ENCODE measurements around the gene FZD8. TPM values are rescaled to one million over a fixed set of nuclear protein-coding genes. Genes with fewer than 3 reads are reported as not detected.

FZD8 gene
- total RNA-seq, 1 experiment from 2014 or later = 0.22 TPM

- H3K9me2 ChIP-seq (ENCODE audit: insufficient read depth) = no peaks in the 10 kb centered on the region
- H3K36me3 ChIP-seq (ENCODE audit: control insufficient read depth in 1 of 2, insufficient read depth in 2 of 2, low read length in 2 of 2) = no peaks in the 10 kb centered on the region
- H3K9me3 ChIP-seq (ENCODE audit: control insufficient read depth in 1 of 2, insufficient read depth in 1 of 2, low read depth in 1 of 2, low read length in 2 of 2) = no peaks in the 10 kb centered on the region
- DNase-seq (ENCODE audit: low read depth, low spot score) = no peak
- ATAC-seq = no peak
- ChIA-PET RAD21 (ENCODE audit: low non-redundant PET in 1 of 2, low total read pairs in 2 of 2, uncharacterized antibody in 2 of 2, unreplicated experiment in 2 of 2) (no interaction called here), POLR2A (no interaction called here), CTCF (no interaction called here)
- H3K9ac ChIP-seq (ENCODE audit: low read length) = no peak overlapping the region
- no peaks in the 10 kb centered on the region for H4K20me1 ChIP-seq (ENCODE audit: insufficient read depth)
- H3K27ac ChIP-seq (ENCODE audit: low read depth, low read length) = no peak overlapping the region
- H3K4me2 ChIP-seq (ENCODE audit: low read length) = no peak overlapping the region
- no peak for TF ChIP-seq CTCF (IDR thresholded peaks at IDR 0.05 in 2 of 3, conservative IDR thresholded peaks at IDR 0.05 in 1 of 3; ENCODE audit: borderline replicate concordance in 1 of 3, insufficient read depth in 1 of 3, low read depth in 2 of 3, low read length in 2 of 3)
- TF ChIP-seq POLR2AphosphoS5 (IDR thresholded peaks at IDR 0.05; ENCODE audit: low read depth, low read length) = no peak
- TF ChIP-seq SRF (IDR thresholded peaks at IDR 0.05; ENCODE audit: low read depth) = no peak
- 0 out of 2 replicates have a peak, but pooled peaks cover 6% of the 10 kb centered on the region for H3K27me3 ChIP-seq (ENCODE audit: insufficient read depth, low read length)
- no peak overlapping the region for H2AFZ ChIP-seq (ENCODE audit: low read depth, low read length, poor library complexity, severe bottlenecking)
- intact Hi-C loops (cut with micrococcal nuclease) = no loop called here
- no TSS peak for BruUV-seq (replicated peaks)
- no peak overlapping the region for H3K4me3 ChIP-seq (replicated peaks in 1 of 2; ENCODE audit: low read depth in 1 of 2, low read length in 2 of 2)
- no peaks in the 10 kb centered on the region for H3K79me2 ChIP-seq (ENCODE audit: insufficient read depth, low read length)
- no peaks in the 10 kb centered on the region for H3K4me1 ChIP-seq (ENCODE audit: control insufficient read depth in 1 of 2, insufficient read depth in 2 of 2, low read length in 2 of 2)
These were observed 15.5 kb upstream of the FZD8 start for GRCh38 chr10:35657621-35658020.

- ChIA-PET RAD21 (ENCODE audit: low non-redundant PET in 1 of 2, low total read pairs in 2 of 2, uncharacterized antibody in 2 of 2, unreplicated experiment in 2 of 2) (no interaction called here), CTCF (no interaction called here), POLR2A (no interaction called here)
- Histone ChIP-seq H3K27ac (ENCODE audit: low read depth, low read length) (no peak overlapping the region), H3K36me3 (ENCODE audit: control insufficient read depth in 1 of 2, insufficient read depth in 2 of 2, low read length in 2 of 2) (no peaks in the 10 kb centered on the region), H3K9ac (ENCODE audit: low read length) (no peak overlapping the region), H3K4me2 (ENCODE audit: low read length) (no peak overlapping the region), H3K9me3 (ENCODE audit: control insufficient read depth in 1 of 2, insufficient read depth in 1 of 2, low read depth in 1 of 2, low read length in 2 of 2) (no peaks in the 10 kb centered on the region), H3K27me3 (ENCODE audit: insufficient read depth, low read length) (peaks cover 15% of the 10 kb centered on the region), H3K79me2 (ENCODE audit: insufficient read depth, low read length) (no peaks in the 10 kb centered on the region), H3K4me1 (ENCODE audit: control insufficient read depth in 1 of 2, insufficient read depth in 2 of 2, low read length in 2 of 2) (no peaks in the 10 kb centered on the region), H2AFZ (ENCODE audit: low read depth, low read length, poor library complexity, severe bottlenecking) (no peak overlapping the region), H4K20me1 (ENCODE audit: insufficient read depth) (no peaks in the 10 kb centered on the region), H3K4me3 (replicated peaks in 1 of 2; ENCODE audit: low read depth in 1 of 2, low read length in 2 of 2) (no peak overlapping the region), H3K9me2 (ENCODE audit: insufficient read depth) (no peaks in the 10 kb centered on the region)
- intact Hi-C loops (cut with micrococcal nuclease) = no loop called here
- TF ChIP-seq CBX3 (IDR thresholded peaks at IDR 0.05; ENCODE audit: low read depth) = no peak
- no peak for TF ChIP-seq MAX (IDR thresholded peaks at IDR 0.05)
- TF ChIP-seq POLR2AphosphoS5 (IDR thresholded peaks at IDR 0.05; ENCODE audit: low read depth, low read length) = no peak
- TF ChIP-seq CEBPB (IDR thresholded peaks at IDR 0.05; ENCODE audit: low read depth) = no peak
- no peak for TF ChIP-seq CTCF (IDR thresholded peaks at IDR 0.05 in 2 of 3, conservative IDR thresholded peaks at IDR 0.05 in 1 of 3; ENCODE audit: borderline replicate concordance in 1 of 3, insufficient read depth in 1 of 3, low read depth in 2 of 3, low read length in 2 of 3)
- no peak for TF ChIP-seq ZNF274 (IDR thresholded peaks at IDR 0.05; ENCODE audit: low read depth, low read length)
- no peak for TF ChIP-seq SIN3A (IDR thresholded peaks at IDR 0.05; ENCODE audit: low read depth)
- TF ChIP-seq ELF1 (IDR thresholded peaks at IDR 0.05; ENCODE audit: borderline replicate concordance, low read depth) = no peak
- TF ChIP-seq ZFX (IDR thresholded peaks at IDR 0.05) = no peak
- TF ChIP-seq RAD21 (IDR thresholded peaks at IDR 0.05; ENCODE audit: low read depth) = no peak
- TF ChIP-seq SP1 (IDR thresholded peaks at IDR 0.05; ENCODE audit: low read depth) = no peak
- no peak for TF ChIP-seq POLR2A (IDR thresholded peaks at IDR 0.05; ENCODE audit: borderline replicate concordance, extremely low read depth, insufficient read depth, insufficient read length)
- no TSS peak for BruUV-seq (replicated peaks)
- no peak for DNase-seq (ENCODE audit: low read depth, low spot score)
- ATAC-seq = no peak
These were observed 10.7 kb upstream of the FZD8 start for GRCh38 chr10:35652824-35653223.

Measured in HCT116 (cell line).